PC-3 (cell line): ENCODE data around the gene NEO1.

Source experiments
- EZH2 ChIP-seq: fragments of 300-600 bp; sonication (generic); IDR thresholded peaks from one replicate; pipeline ENCODE4 v1.6.1; 2017; ENCODE audit warnings: antibody characterized with exemption, mild to moderate bottlenecking, low read length; ENCODE audit not compliant: unreplicated experiment
- TF ChIP-seq, protein P1 (sequence below): fragments of 300-600 bp; sonication (generic); conservative IDR thresholded peaks from 2 replicates; pipeline ENCODE4 v1.5.1; 2017; ENCODE audit warnings: antibody characterized with exemption, low read depth, mild to moderate bottlenecking, low read length

DNA sequence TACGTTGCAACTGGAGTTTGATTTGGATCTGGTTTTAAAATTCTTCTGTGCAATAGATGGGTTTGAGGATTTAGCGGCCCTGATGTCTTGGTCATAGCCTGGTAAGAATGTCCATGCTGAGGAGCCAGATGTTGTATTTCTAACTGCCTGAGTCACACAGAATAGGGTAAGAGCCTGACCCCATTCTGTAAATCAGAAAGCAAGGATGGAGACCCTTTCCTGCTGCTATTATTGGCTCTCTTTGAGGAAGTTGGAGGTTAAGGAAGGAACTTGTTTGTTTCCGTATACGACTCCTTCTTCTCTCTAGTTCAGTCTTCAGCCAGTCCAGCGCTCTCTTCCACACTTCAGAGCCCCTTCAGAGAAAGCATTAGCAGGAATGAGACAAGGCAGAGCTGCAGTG lies 251.4 kb downstream of the NEO1 start:
- TF ChIP-seq, protein P1, sequence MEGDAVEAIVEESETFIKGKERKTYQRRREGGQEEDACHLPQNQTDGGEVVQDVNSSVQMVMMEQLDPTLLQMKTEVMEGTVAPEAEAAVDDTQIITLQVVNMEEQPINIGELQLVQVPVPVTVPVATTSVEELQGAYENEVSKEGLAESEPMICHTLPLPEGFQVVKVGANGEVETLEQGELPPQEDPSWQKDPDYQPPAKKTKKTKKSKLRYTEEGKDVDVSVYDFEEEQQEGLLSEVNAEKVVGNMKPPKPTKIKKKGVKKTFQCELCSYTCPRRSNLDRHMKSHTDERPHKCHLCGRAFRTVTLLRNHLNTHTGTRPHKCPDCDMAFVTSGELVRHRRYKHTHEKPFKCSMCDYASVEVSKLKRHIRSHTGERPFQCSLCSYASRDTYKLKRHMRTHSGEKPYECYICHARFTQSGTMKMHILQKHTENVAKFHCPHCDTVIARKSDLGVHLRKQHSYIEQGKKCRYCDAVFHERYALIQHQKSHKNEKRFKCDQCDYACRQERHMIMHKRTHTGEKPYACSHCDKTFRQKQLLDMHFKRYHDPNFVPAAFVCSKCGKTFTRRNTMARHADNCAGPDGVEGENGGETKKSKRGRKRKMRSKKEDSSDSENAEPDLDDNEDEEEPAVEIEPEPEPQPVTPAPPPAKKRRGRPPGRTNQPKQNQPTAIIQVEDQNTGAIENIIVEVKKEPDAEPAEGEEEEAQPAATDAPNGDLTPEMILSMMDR = no peak
- TF ChIP-seq EZH2 = no peak
